ENCODE measurements around the gene TEX22.

Gene TEX22

DNA sequence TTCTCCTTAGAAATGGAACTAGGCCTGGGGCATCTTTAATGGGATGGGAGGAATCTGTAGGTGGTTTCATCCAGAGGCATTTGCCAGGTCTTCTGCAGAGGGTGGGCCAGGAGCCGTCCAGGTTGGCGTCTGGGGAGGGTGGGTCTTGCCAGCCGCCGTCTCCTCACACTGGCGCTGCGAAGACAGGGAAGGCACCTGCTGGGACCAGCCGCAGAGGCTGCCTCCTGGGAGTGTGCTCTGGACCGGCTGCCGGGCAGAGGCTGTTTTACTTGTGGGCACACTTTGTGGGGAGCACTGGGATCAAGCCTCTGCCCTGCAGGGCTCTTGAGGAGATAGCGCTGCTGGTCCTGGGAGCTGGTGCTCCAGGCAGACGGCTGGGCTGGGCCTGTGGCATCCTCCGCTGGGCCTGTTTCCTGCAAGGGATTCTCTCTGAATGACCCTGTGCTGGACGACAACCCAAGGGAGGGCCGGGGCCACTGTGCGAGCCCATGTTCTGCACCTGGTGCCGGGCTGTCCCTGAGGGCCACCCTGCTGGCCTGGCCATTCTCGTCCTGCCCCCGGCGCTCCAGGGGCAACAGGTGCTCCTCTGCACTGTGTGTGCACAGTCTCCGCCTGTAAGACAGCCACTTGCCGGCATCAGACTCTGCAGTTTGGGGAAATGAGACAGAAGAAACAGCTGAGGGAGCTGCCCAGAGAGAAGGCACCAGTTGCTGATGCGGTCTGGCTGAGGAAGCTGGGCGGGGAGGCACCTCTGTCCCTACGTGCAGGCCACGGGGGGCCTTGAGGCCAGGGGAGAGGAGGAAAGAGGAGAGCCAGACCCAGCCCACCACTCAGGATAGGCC, 10.0 kb upstream of the TEX22 start:
- no peak for DNase-seq (ENCODE audit: extremely low spot score)
- TF ChIP-seq FOXA1 (IDR thresholded peaks at IDR 0.05) (no peak), ZNF384 (IDR thresholded peaks at IDR 0.05) (no peak), LEF1 (IDR thresholded peaks at IDR 0.05; ENCODE audit: borderline replicate concordance) (no peak), SP1 (IDR thresholded peaks at IDR 0.05) (no peak), HDGF (IDR thresholded peaks at IDR 0.05; ENCODE audit: borderline replicate concordance) (no peak)
- CTCF ChIA-PET = no interaction called here
- POLR2A ChIA-PET = interaction anchor here (1.7 kb wide), 1 partner anchor 9 kb away, joined by 7 read pairs; no protein-coding TSS in a partner anchor

DNA sequence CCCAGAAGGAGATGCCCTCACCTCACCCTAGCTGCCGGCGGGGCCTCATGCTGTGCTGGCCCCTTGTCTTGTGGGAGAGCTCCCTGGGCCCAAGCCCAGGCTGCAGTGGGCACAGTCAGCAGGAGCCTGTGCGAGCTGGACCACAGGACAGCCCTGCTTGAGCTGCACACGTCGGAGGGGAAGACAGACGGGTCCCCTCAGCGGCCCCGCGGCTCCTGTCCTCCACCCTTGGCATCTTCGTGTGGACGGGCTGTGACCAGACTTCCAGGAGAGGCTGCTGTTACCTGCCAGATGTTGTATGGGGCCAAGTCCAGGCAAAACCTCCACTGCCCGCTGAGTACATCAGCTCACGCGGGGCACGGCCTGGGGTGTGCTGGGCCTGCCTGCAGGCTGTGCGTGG, 9.4 kb upstream of the TEX22 start:
- POLR2A ChIA-PET = interaction anchor here (1.2 to 1.7 kb wide), 2 partner anchors 9 to 11 kb away, joined by 3 to 7 read pairs; no protein-coding TSS in a partner anchor
- CTCF ChIA-PET = no interaction called here
- DNase-seq (ENCODE audit: extremely low spot score) = no peak
- TF ChIP-seq FOXK2 (IDR thresholded peaks at IDR 0.05) (no peak), SUZ12 (IDR thresholded peaks at IDR 0.05) (no peak), BHLHE40 (IDR thresholded peaks at IDR 0.05; ENCODE audit: borderline replicate concordance) (no peak), SP1 (IDR thresholded peaks at IDR 0.05) (no peak), ELF4 (IDR thresholded peaks at IDR 0.05) (no peak), ZNF384 (IDR thresholded peaks at IDR 0.05) (no peak), LEF1 (IDR thresholded peaks at IDR 0.05; ENCODE audit: borderline replicate concordance) (no peak), NFRKB (IDR thresholded peaks at IDR 0.05) (no peak), HDGF (IDR thresholded peaks at IDR 0.05; ENCODE audit: borderline replicate concordance) (no peak)

DNA sequence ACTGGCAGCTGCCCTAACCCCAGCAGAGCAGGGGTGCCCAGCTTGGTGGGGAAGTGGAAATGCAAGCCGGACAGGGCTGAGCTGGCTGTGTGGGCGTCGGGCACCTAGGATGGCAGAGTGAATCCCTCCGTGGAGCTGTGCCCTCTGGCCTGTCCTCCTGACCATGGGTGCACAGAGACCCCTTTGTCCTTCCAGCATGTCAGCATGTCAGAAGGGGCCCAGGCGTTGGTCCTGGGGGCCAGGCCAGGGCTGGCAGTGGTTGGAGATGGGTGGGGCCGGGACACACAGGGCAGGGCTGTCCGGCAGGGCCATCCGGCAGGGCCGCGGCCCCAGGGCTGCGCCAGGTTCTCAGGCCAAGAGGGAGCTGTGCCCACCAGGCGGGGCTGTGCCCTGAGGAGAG, 8.8 kb upstream of the TEX22 start:
- TF ChIP-seq ELF4 (IDR thresholded peaks at IDR 0.05) (no peak), LEF1 (IDR thresholded peaks at IDR 0.05; ENCODE audit: borderline replicate concordance) (no peak), SUZ12 (IDR thresholded peaks at IDR 0.05) (no peak), CTBP1 (IDR thresholded peaks at IDR 0.05; ENCODE audit: borderline replicate concordance) (no peak), FOXM1 (IDR thresholded peaks at IDR 0.05; ENCODE audit: borderline replicate concordance) (no peak), ARNT (IDR thresholded peaks at IDR 0.05) (no peak), FOXK2 (IDR thresholded peaks at IDR 0.05) (no peak), BHLHE40 (IDR thresholded peaks at IDR 0.05; ENCODE audit: borderline replicate concordance) (no peak), FOXA1 (IDR thresholded peaks at IDR 0.05) (no peak), SP1 (IDR thresholded peaks at IDR 0.05) (no peak), L3MBTL2 (conservative IDR thresholded peaks at IDR 0.05) (no peak), HDGF (IDR thresholded peaks at IDR 0.05; ENCODE audit: borderline replicate concordance) (no peak), NFRKB (IDR thresholded peaks at IDR 0.05) (no peak)
- TF ChIP-seq, protein P1, sequence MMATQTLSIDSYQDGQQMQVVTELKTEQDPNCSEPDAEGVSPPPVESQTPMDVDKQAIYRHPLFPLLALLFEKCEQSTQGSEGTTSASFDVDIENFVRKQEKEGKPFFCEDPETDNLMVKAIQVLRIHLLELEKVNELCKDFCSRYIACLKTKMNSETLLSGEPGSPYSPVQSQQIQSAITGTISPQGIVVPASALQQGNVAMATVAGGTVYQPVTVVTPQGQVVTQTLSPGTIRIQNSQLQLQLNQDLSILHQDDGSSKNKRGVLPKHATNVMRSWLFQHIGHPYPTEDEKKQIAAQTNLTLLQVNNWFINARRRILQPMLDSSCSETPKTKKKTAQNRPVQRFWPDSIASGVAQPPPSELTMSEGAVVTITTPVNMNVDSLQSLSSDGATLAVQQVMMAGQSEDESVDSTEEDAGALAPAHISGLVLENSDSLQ (IDR thresholded peaks at IDR 0.05) = no peak
- POLR2A ChIA-PET = interaction anchor here (1.0 to 1.7 kb wide), 3 partner anchors 8 to 82 kb away, joined by 3 to 7 read pairs (median 3); no protein-coding TSS in a partner anchor
- CTCF ChIA-PET = no interaction called here
- DNase-seq (ENCODE audit: extremely low spot score) = no peak

DNA sequence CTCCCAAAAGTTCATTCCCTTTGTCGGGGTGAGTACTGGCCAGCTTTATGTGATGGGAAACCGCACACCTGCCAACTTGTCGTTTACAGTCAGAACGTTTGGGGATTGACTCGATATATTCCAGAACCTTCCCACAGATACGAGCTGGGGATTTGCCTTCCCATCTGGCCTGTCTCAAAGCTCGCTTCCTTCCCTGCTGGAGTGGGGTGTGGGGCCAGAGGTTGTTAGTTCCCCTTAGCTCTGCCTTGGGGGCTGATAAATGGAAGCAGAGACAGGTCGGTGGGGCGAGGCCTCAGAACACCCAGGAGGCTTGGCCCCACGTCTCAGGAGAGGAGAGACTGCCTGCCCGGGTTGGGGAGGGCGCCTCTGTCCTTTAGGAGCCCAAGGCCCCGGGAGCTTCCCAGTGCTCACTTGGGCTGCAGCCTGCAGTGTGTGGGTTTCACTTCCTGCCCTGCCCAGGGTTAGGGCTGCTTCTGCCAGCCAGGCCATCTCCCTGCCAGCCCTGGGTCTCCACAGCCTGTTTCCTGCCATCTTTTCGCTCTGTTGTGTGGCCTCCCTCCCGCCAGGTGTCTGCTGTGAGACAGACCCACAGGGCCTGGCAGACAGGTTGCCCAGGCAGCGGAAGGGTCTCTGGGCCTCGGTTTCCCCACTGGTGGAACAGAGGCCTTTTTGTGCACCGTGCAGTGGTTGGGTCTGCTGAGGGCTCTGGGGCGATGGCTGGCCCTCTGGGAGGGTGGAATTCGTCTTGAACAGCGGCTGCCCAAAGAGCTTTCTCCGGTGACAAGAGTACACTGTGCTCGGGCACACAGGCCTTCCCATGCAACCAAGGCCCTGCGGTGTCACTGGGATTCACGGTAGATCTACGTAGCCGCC, 8.1 kb upstream of the TEX22 start:
- no peak for DNase-seq (ENCODE audit: extremely low spot score)
- no peak for TF ChIP-seq SUZ12 (IDR thresholded peaks at IDR 0.05)
- TF ChIP-seq ZNF384 (IDR thresholded peaks at IDR 0.05) = no peak
- TF ChIP-seq TARDBP (IDR thresholded peaks at IDR 0.05) = no peak
- no peak for TF ChIP-seq SP1 (IDR thresholded peaks at IDR 0.05)
- TF ChIP-seq, protein P1 (IDR thresholded peaks at IDR 0.05) = no peak
- no peak for TF ChIP-seq BHLHE40 (IDR thresholded peaks at IDR 0.05; ENCODE audit: borderline replicate concordance)
- TF ChIP-seq HDGF (IDR thresholded peaks at IDR 0.05; ENCODE audit: borderline replicate concordance) = no peak
- TF ChIP-seq NFRKB (IDR thresholded peaks at IDR 0.05) = no peak
- no peak for TF ChIP-seq FOXA1 (IDR thresholded peaks at IDR 0.05)
- no peak for TF ChIP-seq ELF4 (IDR thresholded peaks at IDR 0.05)
- no peak for TF ChIP-seq FOXM1 (IDR thresholded peaks at IDR 0.05; ENCODE audit: borderline replicate concordance)
- TF ChIP-seq FOXK2 (IDR thresholded peaks at IDR 0.05) = no peak
- TF ChIP-seq ARNT (IDR thresholded peaks at IDR 0.05) = no peak
- TF ChIP-seq CTBP1 (IDR thresholded peaks at IDR 0.05; ENCODE audit: borderline replicate concordance) = no peak
- TF ChIP-seq L3MBTL2 (conservative IDR thresholded peaks at IDR 0.05) = no peak
- TF ChIP-seq LEF1 (IDR thresholded peaks at IDR 0.05; ENCODE audit: borderline replicate concordance) = no peak
- ChIA-PET CTCF (no interaction called here), POLR2A (interaction anchor here (1.0 to 1.7 kb wide), 3 partner anchors 7 to 81 kb away, joined by 3 to 7 read pairs (median 3); no protein-coding TSS in a partner anchor)

DNA sequence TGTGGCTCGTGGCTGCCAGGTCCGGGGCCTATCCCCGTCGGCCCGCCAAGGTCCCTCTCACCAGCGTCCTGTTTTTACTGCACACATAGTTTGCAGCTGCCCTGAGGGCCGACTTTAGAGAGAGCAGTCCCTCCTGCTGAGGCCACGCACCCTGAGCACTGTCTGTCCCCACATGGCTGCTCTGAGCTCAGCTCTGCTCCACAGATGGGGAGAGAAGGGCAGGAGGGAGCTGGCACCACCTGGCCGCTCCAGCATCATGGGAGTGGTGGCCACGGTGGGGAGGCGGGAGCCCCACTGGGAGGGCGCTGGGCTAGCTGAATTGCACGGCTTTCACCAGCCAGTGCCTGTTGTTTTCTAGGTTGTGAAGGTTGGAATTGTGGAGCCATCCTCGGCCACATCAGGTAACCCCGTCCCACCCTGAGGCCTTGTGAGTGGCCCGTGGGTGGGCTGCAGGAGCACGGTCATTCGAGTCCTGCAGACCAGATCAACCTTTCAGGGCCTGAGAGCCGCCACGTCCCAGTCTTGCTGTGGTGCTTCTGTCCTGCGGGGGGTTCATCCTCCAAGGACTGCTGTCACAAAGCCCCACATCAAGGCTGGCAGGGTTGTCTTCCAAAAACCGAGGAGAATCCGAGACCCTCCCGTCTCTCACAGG, 7.4 kb upstream of the TEX22 start:
- CTCF ChIA-PET = no interaction called here
- DNase-seq (ENCODE audit: extremely low spot score) = no peak
- TF ChIP-seq NFRKB (IDR thresholded peaks at IDR 0.05) (no peak), ZNF384 (IDR thresholded peaks at IDR 0.05) (no peak), SUZ12 (IDR thresholded peaks at IDR 0.05) (no peak), SP1 (IDR thresholded peaks at IDR 0.05) (no peak), FOXK2 (IDR thresholded peaks at IDR 0.05) (no peak), CTBP1 (IDR thresholded peaks at IDR 0.05; ENCODE audit: borderline replicate concordance) (no peak), FOXM1 (IDR thresholded peaks at IDR 0.05; ENCODE audit: borderline replicate concordance) (no peak), LEF1 (IDR thresholded peaks at IDR 0.05; ENCODE audit: borderline replicate concordance) (no peak), TARDBP (IDR thresholded peaks at IDR 0.05) (no peak), FOXA1 (IDR thresholded peaks at IDR 0.05) (no peak), ARNT (IDR thresholded peaks at IDR 0.05) (no peak), BHLHE40 (IDR thresholded peaks at IDR 0.05; ENCODE audit: borderline replicate concordance) (no peak), L3MBTL2 (conservative IDR thresholded peaks at IDR 0.05) (no peak), HDGF (IDR thresholded peaks at IDR 0.05; ENCODE audit: borderline replicate concordance) (no peak), ELF4 (IDR thresholded peaks at IDR 0.05) (no peak)
- TF ChIP-seq, protein P1 (IDR thresholded peaks at IDR 0.05) = no peak
- POLR2A ChIA-PET = no interaction called here
